ENCODE data around the gene JAKMIP2.

JAKMIP2 gene

DNA sequence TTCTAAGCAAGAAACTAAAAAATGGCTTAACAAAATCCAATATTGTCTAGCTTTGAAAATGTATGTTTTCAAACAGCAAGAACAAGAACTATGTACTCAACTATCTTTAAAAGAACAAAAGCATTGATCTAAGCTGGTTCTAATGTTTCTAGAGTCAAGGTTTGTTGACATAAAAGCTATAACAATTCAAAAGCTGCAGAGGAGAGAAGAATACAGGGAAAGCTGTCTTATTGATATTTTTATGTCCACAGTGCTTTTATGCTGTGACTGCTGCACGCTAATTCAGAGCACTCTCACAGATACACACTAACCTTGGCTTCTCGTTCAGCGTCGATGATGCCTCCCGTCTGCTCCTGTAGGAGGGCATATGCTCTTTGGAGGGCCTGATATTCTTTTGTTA, 143.2 kb downstream of the JAKMIP2 start (continued):
- TF ChIP-seq RARB (CRISPR knock-in tag; IDR thresholded peaks at IDR 0.05) (no peak), BACH2 (CRISPR knock-in tag; IDR thresholded peaks at IDR 0.05; ENCODE audit: borderline replicate concordance) (no peak), PATZ1 (CRISPR knock-in tag; IDR thresholded peaks at IDR 0.05; ENCODE audit: borderline replicate concordance) (no peak), TOX (CRISPR knock-in tag; IDR thresholded peaks at IDR 0.05; ENCODE audit: borderline replicate concordance) (no peak), CSRNP3 (CRISPR knock-in tag; IDR thresholded peaks at IDR 0.05) (no peak), ISL1 (CRISPR knock-in tag; IDR thresholded peaks at IDR 0.05) (no peak), ARNTL (CRISPR knock-in tag; IDR thresholded peaks at IDR 0.05; ENCODE audit: borderline replicate concordance, low read depth) (no peak)

DNA sequence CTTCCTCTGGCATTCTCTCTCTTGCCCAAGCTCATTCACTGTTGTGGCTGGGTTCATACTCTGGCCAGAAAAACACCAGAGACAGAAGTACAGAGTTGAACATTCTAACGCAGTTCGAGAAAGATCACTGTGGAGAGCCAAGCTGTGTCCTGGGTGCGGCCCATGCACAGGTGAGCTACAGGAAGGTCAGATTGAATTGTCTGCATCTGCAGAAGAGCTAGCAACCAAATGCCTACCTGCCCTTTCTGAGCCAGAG, 145.9 kb downstream of the JAKMIP2 start:
- ATAC-seq = no peak
- no peak for TF ChIP-seq ZFP3 (CRISPR knock-in tag; IDR thresholded peaks at IDR 0.05)
- no peak for TF ChIP-seq CSDC2 (CRISPR knock-in tag; IDR thresholded peaks at IDR 0.05)
- no peak for TF ChIP-seq RARB (CRISPR knock-in tag; IDR thresholded peaks at IDR 0.05)
- no peak for TF ChIP-seq CREB5 (CRISPR knock-in tag; IDR thresholded peaks at IDR 0.05; ENCODE audit: low read depth)
- TF ChIP-seq ISL1 (CRISPR knock-in tag; IDR thresholded peaks at IDR 0.05) = no peak
- no peak for TF ChIP-seq PPARA (CRISPR knock-in tag; IDR thresholded peaks at IDR 0.05; ENCODE audit: borderline replicate concordance)
- TF ChIP-seq, protein P1, sequence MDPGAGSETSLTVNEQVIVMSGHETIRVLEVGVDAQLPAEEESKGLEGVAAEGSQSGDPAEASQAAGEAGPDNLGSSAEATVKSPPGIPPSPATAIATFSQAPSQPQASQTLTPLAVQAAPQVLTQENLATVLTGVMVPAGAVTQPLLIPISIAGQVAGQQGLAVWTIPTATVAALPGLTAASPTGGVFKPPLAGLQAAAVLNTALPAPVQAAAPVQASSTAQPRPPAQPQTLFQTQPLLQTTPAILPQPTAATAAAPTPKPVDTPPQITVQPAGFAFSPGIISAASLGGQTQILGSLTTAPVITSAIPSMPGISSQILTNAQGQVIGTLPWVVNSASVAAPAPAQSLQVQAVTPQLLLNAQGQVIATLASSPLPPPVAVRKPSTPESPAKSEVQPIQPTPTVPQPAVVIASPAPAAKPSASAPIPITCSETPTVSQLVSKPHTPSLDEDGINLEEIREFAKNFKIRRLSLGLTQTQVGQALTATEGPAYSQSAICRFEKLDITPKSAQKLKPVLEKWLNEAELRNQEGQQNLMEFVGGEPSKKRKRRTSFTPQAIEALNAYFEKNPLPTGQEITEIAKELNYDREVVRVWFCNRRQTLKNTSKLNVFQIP (CRISPR knock-in tag; IDR thresholded peaks at IDR 0.05; ENCODE audit: borderline replicate concordance, low read depth) = no peak
- no peak for TF ChIP-seq CSRNP3 (CRISPR knock-in tag; IDR thresholded peaks at IDR 0.05)
- no peak for TF ChIP-seq TCF4 (CRISPR knock-in tag; IDR thresholded peaks at IDR 0.05; ENCODE audit: borderline replicate concordance)
- no peak for TF ChIP-seq TSHZ2 (CRISPR knock-in tag; IDR thresholded peaks at IDR 0.05)
- TF ChIP-seq TOX (CRISPR knock-in tag; IDR thresholded peaks at IDR 0.05; ENCODE audit: borderline replicate concordance) = no peak
- TF ChIP-seq PATZ1 (CRISPR knock-in tag; IDR thresholded peaks at IDR 0.05; ENCODE audit: borderline replicate concordance) = no peak

Measured in SK-N-SH treated with all-trans-retinoic acid at 6 μM for 48 hours (cell line).